Body of pancreas (tissue), 4 donors: Measurements from ENCODE around the gene LRRC51. TPM values are rescaled to one million over a fixed set of nuclear protein-coding genes. Genes with fewer than 3 reads are reported as not detected.
"Not testable (repeated sequence)": the region's sequence is repeated elsewhere in the genome, so short reads cannot be mapped to it uniquely, and the experiment has no call there.

Source experiments
- ATAC-seq: fragments of 150-250 bp; one replicate; pipeline ENCODE4 v1.9.1; 2016
- DNase-seq, 4 donors: peaks; one replicate each; pipeline ENCODE4 v3.0.0-alpha.2; 2019
- H3K27ac ChIP-seq, 4 donors: fragments of 200-600 bp; sonication (generic); 1 replicate in 3 of 4; 2 replicates in 1 of 4; pipeline versions ENCODE4 v1.5.1 to v1.6.1; 2016 to 2019; ENCODE audit warnings: mild to moderate bottlenecking in 1 of 4, mixed read lengths in 1 of 4, moderate library complexity in 1 of 4
- H3K27me3 ChIP-seq, 2 donors: fragments of 200-600 bp; sonication (generic); one replicate each; pipeline ENCODE4 v1.6.0; 2016; ENCODE audit warnings: mild to moderate bottlenecking in 1 of 2
- H3K36me3 ChIP-seq, 2 donors: fragments of 200-600 bp; sonication (generic); replicated peaks in 1 of 2; 2 replicates each; pipeline ENCODE4 v1.5.1; 2016; ENCODE audit warnings: low read depth in 2 of 2; ENCODE audit not compliant: insufficient read depth in 1 of 2
- H3K4me1 ChIP-seq: fragments of 200-600 bp; sonication (generic); one replicate; pipeline ENCODE4 v1.6.0; 2016
- H3K4me3 ChIP-seq, 2 donors: fragments of 200-600 bp; sonication (generic); 1 replicate in 1 of 2; 2 replicates in 1 of 2; pipeline ENCODE4 v1.5.1; 2016 to 2019
- H3K9me3 ChIP-seq, 3 donors: fragments of 200-600 bp; sonication (generic); 1 replicate in 2 of 3; 2 replicates in 1 of 3; pipeline ENCODE4 v1.5.1; 2016
- POLR2A ChIP-seq, 3 donors: fragments of 450-650 bp; IDR thresholded peaks; one replicate each; pipeline ENCODE4 v1.6.1; 2016; ENCODE audit warnings: antibody characterized with exemption in 3 of 3, mild to moderate bottlenecking in 2 of 3
- WGBS, 2 donors: methylation state at CpG; one replicate each; pipeline ENCODE4 v1.1.5; 2017; 5-methylcytosine and 5-hydroxymethylcytosine counted together
- intact Hi-C: fragments of 100-400 bp; cut with DNase I; formaldehyde crosslinking; loops from one replicate; pipeline ENCODE4 v1.15.1; 2023
- total RNA-seq, 2 donors: library from RNA; depleted of rRNA; stranded (reverse); fragments of >200 nt; gene quantifications; one replicate each; pipeline ENCODE4 v1.1.0, GENCODE V29; 2016
- TF ChIP-seq, protein P1 (sequence below), 7 experiments: fragments of 450-650 bp in 4 of 7; fragments of 200-600 bp in 3 of 7; sonication (generic) in 3 of 7; IDR thresholded peaks; one replicate each; pipeline ENCODE4 v1.5.1; 2016 to 2019; ENCODE audit warnings: antibody characterized with exemption in 7 of 7

LRRC51 gene
- total RNA-seq, 2 donors from 2014 or later = 2.3 to 9.9 TPM

DNA sequence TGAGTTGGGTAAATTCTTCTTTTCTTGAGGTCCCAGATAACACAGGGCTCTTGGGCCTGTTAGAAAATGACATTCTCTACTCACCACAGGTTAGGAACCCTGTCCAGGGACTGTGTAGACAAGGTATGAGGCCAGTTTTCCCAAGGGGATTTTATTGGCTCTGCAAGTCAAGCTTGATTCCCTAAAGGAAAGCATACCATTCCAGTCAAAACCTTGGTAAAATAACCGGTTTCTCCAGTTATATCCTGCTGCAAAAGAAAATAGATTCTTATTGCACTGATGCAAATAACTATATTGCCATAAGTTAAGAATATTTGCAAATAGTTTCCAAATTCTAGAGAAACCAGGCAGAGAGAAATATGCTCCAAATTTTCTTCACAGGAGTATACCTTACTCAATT is 45.3 kb downstream of the LRRC51 start:
- ATAC-seq (no peak), DNase-seq (no peak)
- H3K4me3 ChIP-seq = no peak overlapping the region
- H3K27ac ChIP-seq = no peak overlapping the region
- H3K9me3 ChIP-seq = no peaks in the 10 kb centered on the region
- intact Hi-C loops = no loop called here
- no peaks in the 10 kb centered on the region for H3K36me3 ChIP-seq
- H3K27me3 ChIP-seq = no peaks in the 10 kb centered on the region
- TF ChIP-seq, protein P1, sequence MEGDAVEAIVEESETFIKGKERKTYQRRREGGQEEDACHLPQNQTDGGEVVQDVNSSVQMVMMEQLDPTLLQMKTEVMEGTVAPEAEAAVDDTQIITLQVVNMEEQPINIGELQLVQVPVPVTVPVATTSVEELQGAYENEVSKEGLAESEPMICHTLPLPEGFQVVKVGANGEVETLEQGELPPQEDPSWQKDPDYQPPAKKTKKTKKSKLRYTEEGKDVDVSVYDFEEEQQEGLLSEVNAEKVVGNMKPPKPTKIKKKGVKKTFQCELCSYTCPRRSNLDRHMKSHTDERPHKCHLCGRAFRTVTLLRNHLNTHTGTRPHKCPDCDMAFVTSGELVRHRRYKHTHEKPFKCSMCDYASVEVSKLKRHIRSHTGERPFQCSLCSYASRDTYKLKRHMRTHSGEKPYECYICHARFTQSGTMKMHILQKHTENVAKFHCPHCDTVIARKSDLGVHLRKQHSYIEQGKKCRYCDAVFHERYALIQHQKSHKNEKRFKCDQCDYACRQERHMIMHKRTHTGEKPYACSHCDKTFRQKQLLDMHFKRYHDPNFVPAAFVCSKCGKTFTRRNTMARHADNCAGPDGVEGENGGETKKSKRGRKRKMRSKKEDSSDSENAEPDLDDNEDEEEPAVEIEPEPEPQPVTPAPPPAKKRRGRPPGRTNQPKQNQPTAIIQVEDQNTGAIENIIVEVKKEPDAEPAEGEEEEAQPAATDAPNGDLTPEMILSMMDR (IDR thresholded peaks at IDR 0.05) = no peak
- no peak for TF ChIP-seq POLR2A (IDR thresholded peaks at IDR 0.05)
- WGBS, 2 donors = 50 to 77% methylated on average over 1 of the region's 1 CpG
- peaks cover 6% of the 10 kb centered on the region for H3K4me1 ChIP-seq

DNA sequence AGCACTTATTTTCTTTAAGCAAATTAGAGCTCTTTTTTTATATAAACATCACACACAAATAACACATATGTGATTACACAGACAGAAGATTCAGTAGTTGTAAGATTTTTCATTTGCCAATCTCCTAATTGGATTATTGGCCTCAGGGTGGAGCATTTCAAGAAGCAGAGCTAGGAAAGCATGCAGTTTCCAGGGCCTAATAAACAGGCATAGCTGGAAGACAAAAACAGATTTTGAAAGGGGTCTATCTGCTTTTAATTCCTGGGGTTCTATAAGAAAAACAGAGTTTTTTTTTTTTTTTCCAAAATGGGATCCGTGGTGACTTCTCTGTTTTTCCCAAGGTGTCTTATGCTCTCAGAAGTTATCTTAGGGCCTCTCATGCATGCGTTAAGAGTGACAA is 47.3 kb downstream of the LRRC51 start:
- TF ChIP-seq, protein P1 (IDR thresholded peaks at IDR 0.05) = no peak
- intact Hi-C loops = no loop called here
- Histone ChIP-seq H3K27ac (no peak overlapping the region), H3K4me1 (peaks cover 6% of the 10 kb centered on the region), H3K4me3 (no peak overlapping the region), H3K27me3 (no peaks in the 10 kb centered on the region), H3K36me3 (no peaks in the 10 kb centered on the region), H3K9me3 (no peaks in the 10 kb centered on the region)
- DNase-seq = no peak
- no peak for ATAC-seq
- 50 to 58% methylated on average over 2 of the region's 2 CpGs for WGBS, 2 donors

DNA sequence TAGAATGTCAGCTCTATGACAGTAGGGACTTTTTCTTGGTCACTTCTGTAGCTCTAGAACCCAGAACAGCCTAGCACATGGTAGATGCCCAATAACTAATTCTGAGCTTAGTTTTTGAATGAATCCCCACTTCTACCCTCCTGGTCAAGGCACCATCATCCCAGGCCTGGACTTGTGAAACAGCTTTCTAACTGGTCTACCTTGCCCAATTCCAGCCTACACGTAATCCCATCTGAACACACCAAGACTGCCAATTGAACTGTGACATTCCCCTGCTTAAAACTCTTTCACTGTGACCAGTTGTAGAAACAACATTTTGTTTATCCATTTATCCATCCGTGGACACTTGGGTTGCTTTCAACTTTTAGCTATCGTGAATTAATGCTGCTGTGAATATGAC is 48.7 kb downstream of the LRRC51 start:
- Histone ChIP-seq H3K9me3 (no peaks in the 10 kb centered on the region), H3K4me1 (no peaks in the 10 kb centered on the region), H3K4me3 (no peak overlapping the region), H3K27ac (no peak overlapping the region), H3K27me3 (no peaks in the 10 kb centered on the region), H3K36me3 (no peaks in the 10 kb centered on the region)
- WGBS, 2 donors = 77 to 87% methylated on average over 3 of the region's 3 CpGs
- DNase-seq (no peak), ATAC-seq (no peak)
- TF ChIP-seq, protein P1 (IDR thresholded peaks at IDR 0.05) = no peak
- TF ChIP-seq POLR2A (IDR thresholded peaks at IDR 0.05) = no peak
- intact Hi-C loops = no loop called here

DNA sequence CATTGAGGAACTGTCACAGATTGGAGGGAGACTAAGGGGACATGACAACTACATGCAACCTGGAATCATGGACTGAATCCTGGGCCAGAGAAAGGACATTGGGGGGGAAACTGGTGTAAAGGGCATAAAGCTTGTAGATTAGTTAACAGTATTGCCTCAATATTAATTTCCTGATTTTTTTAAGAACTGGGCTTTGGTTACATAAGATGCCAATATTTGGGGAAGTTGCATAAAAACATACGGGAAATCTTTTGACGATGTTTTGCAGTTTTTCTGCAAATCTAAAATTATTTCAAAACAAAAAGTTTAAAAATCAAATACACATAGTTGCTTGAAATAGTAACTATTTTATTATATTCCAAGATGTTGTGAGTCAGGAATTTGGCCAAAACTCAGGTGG is 52.0 kb downstream of the LRRC51 start:
- Histone ChIP-seq H3K4me3 (no peak overlapping the region), H3K9me3 (no peaks in the 10 kb centered on the region), H3K27me3 (no peaks in the 10 kb centered on the region), H3K4me1 (no peaks in the 10 kb centered on the region), H3K36me3 (no peaks in the 10 kb centered on the region), H3K27ac (no peak overlapping the region)
- WGBS, 2 donors = 64 to 71% methylated on average over 2 of the region's 2 CpGs
- ATAC-seq (no peak), DNase-seq (no peak)
- intact Hi-C loops = no loop called here
- TF ChIP-seq POLR2A (IDR thresholded peaks at IDR 0.05) = no peak
- TF ChIP-seq, protein P1 (IDR thresholded peaks at IDR 0.05) = no peak

DNA sequence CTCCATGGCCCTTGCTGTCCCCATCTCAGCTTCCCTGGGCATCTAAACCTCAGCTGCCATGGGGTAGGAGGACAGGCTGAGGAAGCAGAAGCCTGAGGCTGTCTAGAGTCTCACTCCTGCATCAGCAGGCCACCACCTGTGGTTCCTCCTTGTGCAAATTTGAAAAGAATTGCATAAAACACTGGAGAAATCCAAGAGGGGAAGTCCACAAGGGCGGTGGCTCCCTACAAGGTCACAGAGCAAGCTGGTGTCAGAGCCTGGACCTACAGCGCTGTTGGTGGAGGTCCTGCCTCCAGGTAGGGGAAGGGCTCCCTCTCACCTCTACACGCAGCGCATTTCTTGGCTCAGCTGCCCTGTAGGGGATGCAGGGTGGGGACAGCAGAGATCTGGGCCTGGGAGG is 54.8 kb downstream of the LRRC51 start, which contains the start of gene FOLR3:
Gene FOLR3 (plus strand): TSS at position 253 of the 400 bp plus-strand sequence. CDS start 228 bp downstream, outside the sequence.
- peak in 1 of 4 donors; percentile 22 for DNase-seq
- ATAC-seq, H3K36me3 ChIP-seq, H3K4me1 ChIP-seq, H3K9me3 ChIP-seq, H3K4me3 ChIP-seq, H3K27me3 ChIP-seq, intact Hi-C loops, H3K27ac ChIP-seq: not testable (repeated sequence)
- 66 to 70% methylated on average over 2 to 4 of the region's 4 CpGs for WGBS, 2 donors
